ENCODE measurements around the gene CLECL1.
"Not testable (repeated sequence)": the region's sequence is repeated elsewhere in the genome, so short reads cannot be mapped to it uniquely, and the experiment has no call there.

Gene CLECL1

GRCh38 chr12:9752145-9752933 is 19.4 kb upstream of the CLECL1 start:
- DNase-seq (ENCODE audit: low read depth in 1 of 2, low spot score in 1 of 2): no peak

GRCh38 chr12:9751204-9752144 is 18.6 kb upstream of the CLECL1 start:
- peak in 1 of 2 donors; percentile 60 for DNase-seq (ENCODE audit: low read depth in 1 of 2, low spot score in 1 of 2)

GRCh38 chr12:9750276-9751203 is 17.6 kb upstream of the CLECL1 start:
- peak in 1 of 2 donors; percentile 42 for DNase-seq (ENCODE audit: low read depth in 1 of 2, low spot score in 1 of 2)

- DNase-seq (ENCODE audit: low read depth in 1 of 2, low spot score in 1 of 2): no peak
Measured at GRCh38 chr12:9749640-9750039, 16.7 kb upstream of the CLECL1 start.

GRCh38 chr12:9745199-9745598 is 12.3 kb upstream of the CLECL1 start:
- DNase-seq (ENCODE audit: low read depth in 1 of 2, low spot score in 1 of 2): no peak

GRCh38 chr12:9742661-9743060 is 9.8 kb upstream of the CLECL1 start:
- no peak for DNase-seq (ENCODE audit: low read depth in 1 of 2, low spot score in 1 of 2)

GRCh38 chr12:9741726-9742125 is 8.8 kb upstream of the CLECL1 start:
- DNase-seq (ENCODE audit: low read depth in 1 of 2, low spot score in 1 of 2): peak in 1 of 2 donors; percentile 42

- DNase-seq (ENCODE audit: low read depth in 1 of 2, low spot score in 1 of 2): no peak
Measured at GRCh38 chr12:9740106-9740750, 7.3 kb upstream of the CLECL1 start.

- DNase-seq (ENCODE audit: low read depth in 1 of 2, low spot score in 1 of 2): not testable (repeated sequence)
Measured at GRCh38 chr12:9739404-9740105, 6.7 kb upstream of the CLECL1 start.

GRCh38 chr12:9738905-9739304 is 6.0 kb upstream of the CLECL1 start:
- not testable (repeated sequence) for DNase-seq (ENCODE audit: low read depth in 1 of 2, low spot score in 1 of 2)

GRCh38 chr12:9736936-9737705 is 4.2 kb upstream of the CLECL1 start:
- DNase-seq (ENCODE audit: low read depth in 1 of 2, low spot score in 1 of 2): no peak

GRCh38 chr12:9735601-9736000 is 2.7 kb upstream of the CLECL1 start:
- no peak for DNase-seq (ENCODE audit: low read depth in 1 of 2, low spot score in 1 of 2)

GRCh38 chr12:9731797-9732196 is 1.1 kb downstream of the CLECL1 start:
- no peak for DNase-seq (ENCODE audit: low read depth in 1 of 2, low spot score in 1 of 2)

- DNase-seq (ENCODE audit: low read depth in 1 of 2, low spot score in 1 of 2): no peak
Measured at GRCh38 chr12:9731393-9731792, 1.5 kb downstream of the CLECL1 start.

GRCh38 chr12:9730591-9730990 is 2.3 kb downstream of the CLECL1 start:
- no peak for DNase-seq (ENCODE audit: low read depth in 1 of 2, low spot score in 1 of 2)

- DNase-seq (ENCODE audit: low read depth in 1 of 2, low spot score in 1 of 2): no peak
Measured at GRCh38 chr12:9730011-9730410, 2.9 kb downstream of the CLECL1 start.

GRCh38 chr12:9729082-9729481 is 3.8 kb downstream of the CLECL1 start:
- DNase-seq (ENCODE audit: low read depth in 1 of 2, low spot score in 1 of 2): no peak

GRCh38 chr12:9727813-9728212 is 5.1 kb downstream of the CLECL1 start:
- DNase-seq (ENCODE audit: low read depth in 1 of 2, low spot score in 1 of 2): no peak

- no peak for DNase-seq (ENCODE audit: low read depth in 1 of 2, low spot score in 1 of 2)
Measured at GRCh38 chr12:9725213-9725870, 7.6 kb downstream of the CLECL1 start.
